IPS-20b (cell line): ENCODE results near the gene PTPRD.

Experiments
- H3K27ac ChIP-seq: one replicate; pipeline ENCODE4 v1.5.1; 2013; ENCODE audit warnings: low read length
- H3K27me3 ChIP-seq: 2 replicates; pipeline ENCODE4 v1.6.1; 2013; ENCODE audit warnings: mild to moderate bottlenecking, low read length, inconsistent platforms; ENCODE audit not compliant: insufficient read depth
- H3K36me3 ChIP-seq: 2 replicates; pipeline ENCODE4 v1.6.1; 2013; ENCODE audit warnings: low read depth, mild to moderate bottlenecking, inconsistent platforms, low read length, moderate library complexity; ENCODE audit not compliant: insufficient read depth
- H3K4me1 ChIP-seq: 2 replicates; pipeline ENCODE4 v1.6.1; 2013; ENCODE audit warnings: mild to moderate bottlenecking, control low read depth, inconsistent platforms, low read length, moderate library complexity; ENCODE audit not compliant: insufficient read depth
- H3K4me3 ChIP-seq: 2 replicates; pipeline ENCODE4 v1.5.1; 2013; ENCODE audit warnings: mild to moderate bottlenecking, low read length, inconsistent platforms
- H3K9ac ChIP-seq: 2 replicates; pipeline ENCODE4 v1.6.1; 2013; ENCODE audit warnings: low read depth, mild to moderate bottlenecking, inconsistent platforms, low read length, moderate library complexity
- H3K9me3 ChIP-seq: 2 replicates; pipeline ENCODE4 v1.6.1; 2013; ENCODE audit warnings: mild to moderate bottlenecking, low read depth, low read length, inconsistent platforms; ENCODE audit not compliant: insufficient read depth

The PTPRD gene

DNA sequence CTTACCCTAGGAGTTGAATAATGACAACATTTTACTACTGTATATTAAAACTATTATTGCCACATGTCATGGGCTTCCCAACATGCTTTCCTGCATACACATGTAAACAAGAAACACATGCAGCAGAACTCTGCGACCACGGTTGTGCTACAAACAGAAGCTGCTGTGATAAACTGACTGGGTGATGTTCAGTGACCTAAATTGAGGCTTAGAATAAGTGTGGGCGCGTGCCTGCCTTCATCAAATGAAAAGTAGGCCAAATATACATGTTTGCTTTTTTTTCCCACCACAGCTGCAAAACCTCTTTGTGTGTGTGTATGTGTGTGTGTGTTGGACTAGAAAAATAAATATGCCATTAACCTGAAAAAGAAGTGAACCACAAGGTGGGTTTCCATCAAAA lies 1202.1 kb downstream of the PTPRD start:
- Histone ChIP-seq H3K9me3 (peaks cover 3% of the 10 kb centered on the region; the same call in 1 of the 2 replicates), H3K9ac (no peak overlapping the region), H3K27me3 (no peaks in the 10 kb centered on the region), H3K36me3 (no peaks in the 10 kb centered on the region), H3K4me3 (no peak overlapping the region), H3K27ac (no peak overlapping the region), H3K4me1 (no peaks in the 10 kb centered on the region; the same call in 1 of the 2 replicates)

- Histone ChIP-seq H3K27ac (no peak overlapping the region), H3K27me3 (no peaks in the 10 kb centered on the region), H3K4me1 (peaks cover 4% of the 10 kb centered on the region; the same call in 1 of the 2 replicates), H3K9me3 (no peaks in the 10 kb centered on the region), H3K9ac (no peak overlapping the region), H3K36me3 (no peaks in the 10 kb centered on the region), H3K4me3 (no peak overlapping the region)
These were observed 1212.8 kb downstream of the PTPRD start for GRCh38 chr9:9399982-9400381.

- Histone ChIP-seq H3K36me3 (no peaks in the 10 kb centered on the region), H3K4me3 (no peak overlapping the region), H3K9ac (no peak overlapping the region), H3K27me3 (no peaks in the 10 kb centered on the region), H3K9me3 (no peaks in the 10 kb centered on the region), H3K27ac (no peak overlapping the region), H3K4me1 (peaks cover 4% of the 10 kb centered on the region; the same call in 1 of the 2 replicates)
These were observed 1216.3 kb downstream of the PTPRD start for GRCh38 chr9:9396518-9396917.

DNA sequence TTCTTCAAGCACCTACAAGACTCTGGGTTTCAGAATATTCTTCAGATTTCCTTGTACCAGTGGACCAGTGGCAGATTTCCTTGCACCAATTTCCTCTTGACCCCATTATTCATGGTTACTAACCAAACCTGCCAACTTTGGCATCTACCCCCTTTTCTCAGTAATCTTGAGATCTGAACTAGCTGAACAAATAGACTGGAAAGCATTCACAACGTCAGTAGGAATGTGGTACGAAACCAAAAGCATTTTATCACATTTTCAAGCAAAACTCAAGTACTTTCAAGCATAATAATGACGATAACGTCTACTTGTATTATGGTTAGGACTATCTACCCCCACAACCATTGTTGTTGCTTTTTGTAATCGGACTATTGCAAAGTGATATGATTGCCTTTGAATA lies 1217.3 kb downstream of the PTPRD start:
- no peaks in the 10 kb centered on the region for H3K27me3 ChIP-seq
- H3K9me3 ChIP-seq = no peaks in the 10 kb centered on the region
- H3K36me3 ChIP-seq = no peaks in the 10 kb centered on the region
- H3K4me3 ChIP-seq = no peak overlapping the region
- no peak overlapping the region for H3K9ac ChIP-seq
- H3K27ac ChIP-seq = no peak overlapping the region
- H3K4me1 ChIP-seq = peaks cover 1% of the 10 kb centered on the region; the same call in 1 of the 2 replicates

DNA sequence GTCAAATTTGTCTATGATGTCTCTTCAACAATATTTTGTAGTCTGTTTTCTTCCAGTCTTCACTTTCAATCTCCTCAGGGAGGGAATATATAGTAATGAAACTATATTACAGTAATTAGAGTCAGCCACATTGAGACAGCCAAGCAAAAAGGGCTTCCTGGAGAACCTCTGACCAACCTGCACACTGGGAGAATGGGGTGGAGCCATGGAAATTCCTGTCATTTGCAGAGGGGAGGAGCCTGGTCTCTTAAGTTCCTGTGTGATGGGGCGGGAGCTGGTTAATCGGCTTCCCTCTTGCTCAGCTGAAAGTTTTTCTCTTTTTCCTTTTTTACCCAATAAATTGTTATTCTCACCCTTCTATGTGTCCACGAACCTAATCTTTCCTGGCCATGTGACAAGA lies 1220.0 kb downstream of the PTPRD start:
- no peak overlapping the region for H3K27ac ChIP-seq
- no peaks in the 10 kb centered on the region for H3K9me3 ChIP-seq

GRCh38 chr9:9389904-9390303 lies 1222.9 kb downstream of the PTPRD start:
- no peak overlapping the region for H3K4me3 ChIP-seq
- no peak overlapping the region for H3K27ac ChIP-seq
- H3K4me1 ChIP-seq = no peaks in the 10 kb centered on the region
- H3K36me3 ChIP-seq = no peaks in the 10 kb centered on the region
- H3K9ac ChIP-seq = no peak overlapping the region
- no peaks in the 10 kb centered on the region for H3K27me3 ChIP-seq
- H3K9me3 ChIP-seq = no peaks in the 10 kb centered on the region

More for the DNA sequence above, 1220.0 kb downstream of the PTPRD start:
- H3K36me3 ChIP-seq = no peaks in the 10 kb centered on the region
- no peak overlapping the region for H3K4me3 ChIP-seq
- H3K27me3 ChIP-seq = no peaks in the 10 kb centered on the region
- H3K4me1 ChIP-seq = no peaks in the 10 kb centered on the region
- H3K9ac ChIP-seq = no peak overlapping the region

- H3K9ac ChIP-seq = no peak overlapping the region
- no peak overlapping the region for H3K27ac ChIP-seq
- no peaks in the 10 kb centered on the region for H3K9me3 ChIP-seq
- H3K36me3 ChIP-seq = no peaks in the 10 kb centered on the region
- H3K27me3 ChIP-seq = no peaks in the 10 kb centered on the region
- no peaks in the 10 kb centered on the region for H3K4me1 ChIP-seq
- no peak overlapping the region for H3K4me3 ChIP-seq
These were observed 1225.2 kb downstream of the PTPRD start for GRCh38 chr9:9387511-9388115.

DNA sequence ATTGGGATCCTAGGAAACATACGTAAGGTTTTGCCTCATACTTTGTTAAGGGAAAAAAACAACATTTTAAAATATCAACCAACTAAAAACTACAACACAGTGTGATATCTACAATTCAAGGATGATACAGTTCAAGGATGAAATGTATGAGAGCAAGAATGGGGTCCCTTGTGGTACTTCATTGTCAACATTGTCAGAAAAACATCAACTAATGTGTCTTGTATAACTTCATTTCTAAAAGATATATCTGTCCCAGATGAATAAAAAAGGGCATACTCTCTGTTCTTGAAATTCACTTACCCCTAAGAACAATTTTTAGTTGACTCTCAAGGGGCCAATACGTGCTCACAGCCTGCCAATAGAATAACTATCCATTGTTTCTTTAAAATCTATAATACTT lies 1250.5 kb downstream of the PTPRD start:
- H3K4me3 ChIP-seq = no peak overlapping the region
- H3K4me1 ChIP-seq = no peaks in the 10 kb centered on the region
- H3K9me3 ChIP-seq = no peaks in the 10 kb centered on the region
- no peaks in the 10 kb centered on the region for H3K27me3 ChIP-seq
- H3K9ac ChIP-seq = no peak overlapping the region
- no peak overlapping the region for H3K27ac ChIP-seq
- no peaks in the 10 kb centered on the region for H3K36me3 ChIP-seq

GRCh38 chr9:9352877-9353481 lies 1259.8 kb downstream of the PTPRD start:
- Histone ChIP-seq H3K9ac (no peak overlapping the region), H3K36me3 (no peaks in the 10 kb centered on the region), H3K4me1 (peaks cover 4% of the 10 kb centered on the region; the same call in 1 of the 2 replicates), H3K4me3 (no peak overlapping the region), H3K27me3 (no peaks in the 10 kb centered on the region), H3K27ac (no peak overlapping the region), H3K9me3 (no peaks in the 10 kb centered on the region)

DNA sequence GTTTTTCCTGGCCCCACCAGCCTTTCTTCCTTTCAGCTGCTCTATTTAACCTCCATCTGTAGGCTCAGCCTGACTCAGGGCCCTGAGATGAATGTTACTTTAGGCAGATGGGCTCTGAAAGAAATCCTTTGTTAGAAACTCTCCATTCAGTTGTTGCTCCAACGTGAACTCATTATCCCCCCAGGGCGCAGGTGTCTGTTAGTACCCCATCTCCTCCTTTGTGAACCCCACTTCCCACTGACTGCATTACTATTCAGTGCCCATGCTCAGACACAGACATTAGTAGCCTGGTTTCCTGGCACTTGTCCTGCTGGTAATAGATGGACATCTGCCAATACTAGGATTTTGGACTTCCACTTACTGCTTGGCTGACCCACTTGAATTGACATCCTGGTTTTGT lies 1271.6 kb downstream of the PTPRD start:
- no peak overlapping the region for H3K9ac ChIP-seq
- H3K4me1 ChIP-seq = peaks cover 6% of the 10 kb centered on the region; the same call in 1 of the 2 replicates
- H3K36me3 ChIP-seq = no peaks in the 10 kb centered on the region
- H3K4me3 ChIP-seq = no peak overlapping the region
- H3K9me3 ChIP-seq = no peaks in the 10 kb centered on the region
- no peak overlapping the region for H3K27ac ChIP-seq
- H3K27me3 ChIP-seq = no peaks in the 10 kb centered on the region

DNA sequence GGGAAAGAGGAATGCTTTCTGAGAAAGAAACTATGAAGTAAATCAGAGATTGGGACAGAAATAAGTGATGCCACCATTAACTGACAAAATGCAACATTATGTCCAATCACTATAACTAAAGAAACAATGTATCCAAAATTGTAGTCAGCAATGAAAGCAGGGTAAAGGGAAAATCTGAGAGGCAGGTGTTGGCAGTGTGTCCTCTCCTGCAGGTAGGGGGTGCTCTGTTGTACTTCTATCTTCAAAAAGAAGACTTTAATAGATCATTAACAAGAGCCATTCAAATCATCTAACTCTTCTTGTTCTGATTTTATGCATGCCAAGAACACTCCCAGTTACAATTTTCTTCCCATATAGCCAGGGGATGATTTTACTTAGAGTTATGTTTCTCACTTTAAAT lies 1275.7 kb downstream of the PTPRD start:
- no peaks in the 10 kb centered on the region for H3K36me3 ChIP-seq
- H3K27ac ChIP-seq = no peak overlapping the region
- H3K4me1 ChIP-seq = peaks cover 6% of the 10 kb centered on the region; the same call in 1 of the 2 replicates
- H3K4me3 ChIP-seq = no peak overlapping the region
- H3K9me3 ChIP-seq = no peaks in the 10 kb centered on the region
- H3K27me3 ChIP-seq = no peaks in the 10 kb centered on the region
- no peak overlapping the region for H3K9ac ChIP-seq

DNA sequence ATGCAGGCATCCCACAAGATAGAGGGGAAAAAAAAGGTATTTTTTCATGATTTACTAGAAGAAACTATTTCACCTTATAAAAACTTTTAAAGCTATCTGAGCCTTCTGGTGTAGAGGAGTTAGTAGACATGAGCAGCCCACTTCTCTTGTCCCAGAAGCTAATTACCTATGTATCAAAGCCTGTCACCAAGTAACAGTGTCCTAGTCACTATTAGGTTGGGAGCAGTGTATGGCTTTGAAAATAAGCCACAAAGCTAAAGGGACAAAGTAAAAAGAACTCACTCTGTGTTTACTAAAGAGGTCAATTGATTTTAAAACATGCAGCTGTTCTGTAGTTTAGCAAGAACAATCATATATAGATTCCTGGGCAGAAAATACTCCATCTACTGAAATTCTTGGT lies 1286.1 kb downstream of the PTPRD start:
- H3K36me3 ChIP-seq = no peaks in the 10 kb centered on the region
- no peaks in the 10 kb centered on the region; the same call in 1 of the 2 replicates for H3K4me1 ChIP-seq
- no peak overlapping the region for H3K27ac ChIP-seq
- H3K27me3 ChIP-seq = no peaks in the 10 kb centered on the region
- no peak overlapping the region for H3K4me3 ChIP-seq
- H3K9me3 ChIP-seq = no peaks in the 10 kb centered on the region
- H3K9ac ChIP-seq = no peak overlapping the region
